Type B pancreatic cell (in vitro differentiated cells): Measurements from ENCODE around the gene RAPGEF1. TPM values are rescaled to one million over a fixed set of nuclear protein-coding genes. Genes with fewer than 3 reads are reported as not detected.

Experiments
- DNase-seq: peaks from one replicate; pipeline ENCODE4 v3.0.0; 2021; ENCODE audit warnings: mixed read lengths; ENCODE audit not compliant: unreplicated experiment; ENCODE audit errors: extremely low spot score
- H3K27ac Mint-ChIP-seq: 2 replicates; pipeline ENCODE4 v1.8.0; 2021; ENCODE audit warnings: mild to moderate bottlenecking, mixed read lengths
- H3K27me3 Mint-ChIP-seq: 2 replicates; pipeline ENCODE4 v1.8.0; 2021; ENCODE audit warnings: mixed read lengths
- H3K36me3 Mint-ChIP-seq: 2 replicates; pipeline ENCODE4 v1.8.0; 2021; ENCODE audit warnings: mixed read lengths
- H3K4me1 Mint-ChIP-seq: one replicate; pipeline ENCODE4 v1.8.0; 2021; ENCODE audit warnings: mixed read lengths; ENCODE audit not compliant: unreplicated experiment
- H3K4me3 Mint-ChIP-seq: 2 replicates; pipeline ENCODE4 v1.8.0; 2021; ENCODE audit warnings: mild to moderate bottlenecking, mixed read lengths
- H3K9me3 Mint-ChIP-seq: 2 replicates; pipeline ENCODE4 v1.8.0; 2021; ENCODE audit warnings: mixed read lengths
- CTCF ChIP-seq: fragments of 200-600 bp; sonication (generic); conservative IDR thresholded peaks from 2 replicates; pipeline ENCODE4 v1.5.0; 2021; ENCODE audit warnings: antibody characterized with exemption, mild to moderate bottlenecking
- total RNA-seq: library from RNA; stranded (reverse); gene quantifications from 2 replicates; pipeline ENCODE4 v1.2.1, GENCODE V29; 2021; ENCODE audit warnings: low replicate concordance

RAPGEF1 gene
- total RNA-seq, 1 donor from 2014 or later, result 45.9 TPM

GRCh38 chr9:131695366-131695765 lies 44.5 kb downstream of the RAPGEF1 start:
- no peak for DNase-seq
- no peaks in the 10 kb centered on the region for H3K27me3 Mint-ChIP-seq
- peaks cover 54% of the 10 kb centered on the region for H3K4me1 Mint-ChIP-seq
- no peak for TF ChIP-seq CTCF
- H3K27ac Mint-ChIP-seq, result no peak overlapping the region
- H3K9me3 Mint-ChIP-seq, result peaks cover 4% of the 10 kb centered on the region
- H3K36me3 Mint-ChIP-seq, result no peaks in the 10 kb centered on the region
- no peak overlapping the region for H3K4me3 Mint-ChIP-seq

- Mint-ChIP-seq H3K4me3 (no peak overlapping the region), H3K36me3 (no peaks in the 10 kb centered on the region), H3K9me3 (peaks cover 4% of the 10 kb centered on the region), H3K27me3 (no peaks in the 10 kb centered on the region), H3K27ac (peak overlapping the region; percentile 4), H3K4me1 (peaks cover 50% of the 10 kb centered on the region)
- no peak for TF ChIP-seq CTCF
- no peak for DNase-seq
Measured at GRCh38 chr9:131693651-131694597, 46.0 kb downstream of the RAPGEF1 start.

GRCh38 chr9:131692612-131693562 lies 47.0 kb downstream of the RAPGEF1 start:
- H3K36me3 Mint-ChIP-seq, result no peaks in the 10 kb centered on the region
- no peak overlapping the region for H3K4me3 Mint-ChIP-seq
- no peak for DNase-seq
- TF ChIP-seq CTCF, result no peak
- peaks cover 4% of the 10 kb centered on the region for H3K9me3 Mint-ChIP-seq
- no peaks in the 10 kb centered on the region for H3K27me3 Mint-ChIP-seq
- H3K4me1 Mint-ChIP-seq, result peaks cover 44% of the 10 kb centered on the region
- no peak overlapping the region for H3K27ac Mint-ChIP-seq

GRCh38 chr9:131691969-131692611 lies 47.8 kb downstream of the RAPGEF1 start:
- peaks cover 4% of the 10 kb centered on the region for H3K9me3 Mint-ChIP-seq
- no peak overlapping the region for H3K27ac Mint-ChIP-seq
- H3K4me1 Mint-ChIP-seq, result peaks cover 36% of the 10 kb centered on the region
- no peak overlapping the region for H3K4me3 Mint-ChIP-seq
- TF ChIP-seq CTCF, result no peak
- H3K27me3 Mint-ChIP-seq, result no peaks in the 10 kb centered on the region
- no peaks in the 10 kb centered on the region for H3K36me3 Mint-ChIP-seq
- no peak for DNase-seq

GRCh38 chr9:131690941-131691573 lies 48.8 kb downstream of the RAPGEF1 start:
- Mint-ChIP-seq H3K9me3 (peaks cover 4% of the 10 kb centered on the region), H3K36me3 (no peaks in the 10 kb centered on the region), H3K27me3 (no peaks in the 10 kb centered on the region), H3K4me3 (no peak overlapping the region), H3K27ac (no peak overlapping the region), H3K4me1 (peaks cover 29% of the 10 kb centered on the region)
- TF ChIP-seq CTCF, result no peak
- DNase-seq, result no peak
